ENCODE results near the gene RIMS4.
"Not testable (repeated sequence)": the region's sequence is repeated elsewhere in the genome, so short reads cannot be mapped to it uniquely, and the experiment has no call there.

The RIMS4 gene

DNA sequence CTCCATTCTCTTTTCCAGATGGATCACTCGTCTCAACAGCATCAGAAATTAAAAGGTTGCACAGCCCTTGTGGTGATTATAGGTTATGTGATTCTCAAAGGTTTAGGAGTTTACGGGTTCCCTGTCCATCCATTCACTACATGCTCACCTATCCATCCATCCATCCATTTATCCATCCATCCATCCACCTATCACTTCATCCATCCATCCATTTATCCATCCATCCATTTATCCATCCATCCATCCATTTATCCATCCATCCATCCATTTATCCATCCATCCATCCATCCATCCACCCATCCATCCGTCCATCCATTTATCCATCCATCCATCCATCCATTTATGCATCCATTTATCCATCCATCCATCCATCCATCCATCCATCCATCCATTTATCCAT lies 46.5 kb downstream of the RIMS4 start:
- not testable (repeated sequence) for DNase-seq (ENCODE audit: low read depth, low spot score)

DNA sequence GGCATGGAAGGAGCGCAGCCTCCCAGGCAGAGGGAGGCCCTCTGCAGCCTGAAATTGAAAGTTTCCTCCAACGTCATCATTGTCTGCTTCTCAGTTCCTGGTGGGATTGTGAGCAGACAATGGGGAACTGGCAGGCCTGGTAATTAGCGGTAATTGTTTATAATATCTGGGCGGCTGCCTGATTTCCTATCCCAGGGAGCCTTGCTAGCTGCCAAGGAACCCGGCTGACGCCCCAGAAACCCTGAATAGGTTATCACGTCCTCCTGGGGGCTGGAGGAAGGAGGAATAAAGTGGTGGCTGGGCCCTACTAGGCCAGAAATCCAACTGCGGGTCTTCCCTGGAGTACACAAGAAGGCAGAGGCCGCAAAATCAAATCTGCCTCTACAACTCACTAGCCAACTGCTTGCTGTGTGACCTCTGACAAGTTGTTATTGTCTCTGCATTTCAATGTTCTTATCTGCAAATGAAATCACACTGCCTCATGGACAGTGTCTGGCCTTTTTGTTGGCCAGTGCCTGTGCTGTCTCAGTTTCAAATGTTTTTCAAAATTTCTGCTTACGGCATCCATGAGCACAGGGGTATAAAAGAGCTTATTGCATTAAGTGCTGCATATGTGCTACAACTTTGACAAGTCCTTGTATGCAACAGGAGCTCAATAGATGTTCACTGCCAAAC lies 47.7 kb downstream of the RIMS4 start:
- DNase-seq (ENCODE audit: low read depth, low spot score): no peak

DNA sequence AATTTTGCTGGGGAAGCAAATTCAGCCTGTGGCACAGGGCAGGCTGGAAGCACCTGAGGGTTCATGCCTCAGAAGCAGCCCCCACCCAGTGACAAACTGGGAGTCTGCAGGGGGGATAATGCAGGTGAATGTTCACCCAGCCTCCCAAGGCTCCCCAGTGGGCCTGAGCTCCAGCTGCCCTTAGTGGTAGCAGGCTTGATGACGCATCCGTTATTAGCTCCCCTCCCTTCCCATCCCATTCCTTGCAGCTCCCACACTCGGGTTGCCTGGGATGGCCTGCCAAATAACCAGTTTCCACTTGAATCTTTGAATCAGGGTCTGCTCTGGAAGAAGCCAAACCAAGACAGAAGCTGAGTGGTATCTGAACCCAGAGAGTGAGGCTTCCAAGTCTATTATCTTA lies 48.9 kb downstream of the RIMS4 start:
- DNase-seq (ENCODE audit: low read depth, low spot score): no peak

DNA sequence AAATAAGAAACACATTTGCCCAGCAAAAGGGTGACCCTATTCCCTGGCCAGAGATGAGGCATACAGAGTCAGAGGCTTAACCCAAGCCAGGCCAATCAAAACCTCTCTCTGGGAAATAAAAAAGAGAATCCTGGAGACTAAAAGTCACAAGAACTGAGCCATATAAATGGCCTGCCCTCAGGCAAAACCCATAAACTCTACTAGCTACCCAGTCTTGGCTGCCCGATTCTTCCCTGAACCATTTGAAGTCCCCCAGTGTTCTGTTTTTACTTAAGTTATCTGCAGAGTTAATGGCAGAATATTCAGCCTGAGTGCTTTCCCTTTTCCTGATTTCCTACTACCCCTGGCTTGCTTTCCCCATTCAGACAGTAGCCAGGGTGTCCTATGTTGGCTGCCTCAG lies 50.8 kb downstream of the RIMS4 start:
- DNase-seq (ENCODE audit: low read depth, low spot score): no peak

DNA sequence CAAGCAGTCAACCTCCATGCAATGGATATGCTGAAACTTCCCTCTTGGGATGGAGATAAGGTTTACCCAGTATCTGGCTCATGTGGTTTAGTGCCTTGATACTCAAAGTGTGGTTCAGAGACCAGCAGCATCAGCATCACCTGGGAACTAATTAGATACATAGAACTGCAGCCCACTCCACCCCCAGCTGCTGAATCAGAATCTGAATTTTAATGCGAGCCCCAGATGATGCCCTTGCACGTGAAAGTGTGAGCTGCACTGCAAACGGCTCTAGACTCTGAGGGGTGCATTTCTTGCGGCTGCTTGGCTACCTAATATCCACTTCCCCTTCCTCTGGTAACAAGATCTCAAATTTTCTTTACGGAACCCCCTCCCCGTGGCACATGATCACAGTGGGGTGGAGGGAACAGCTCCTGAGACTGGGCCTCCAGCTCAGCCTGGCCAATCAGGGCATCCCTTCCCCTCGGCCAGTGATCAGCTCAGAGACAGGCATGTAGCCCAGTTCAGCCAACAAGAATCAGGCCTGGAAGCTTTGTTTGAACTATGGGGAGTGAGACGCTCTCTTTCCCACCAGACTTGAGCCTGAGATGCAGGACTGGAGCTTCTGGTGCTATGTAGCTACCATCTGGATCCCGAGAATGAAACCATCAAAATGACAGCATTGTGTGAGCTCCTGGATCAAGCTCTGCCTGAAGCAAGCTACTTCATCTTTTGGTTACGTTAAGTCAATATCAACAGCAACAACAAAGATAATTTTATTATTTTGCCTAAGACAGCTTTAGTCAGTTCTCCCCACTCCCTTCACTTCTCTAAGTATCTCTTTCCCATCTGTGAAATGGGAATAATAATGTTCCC lies 51.9 kb downstream of the RIMS4 start:
- DNase-seq (ENCODE audit: low read depth, low spot score): no peak

DNA sequence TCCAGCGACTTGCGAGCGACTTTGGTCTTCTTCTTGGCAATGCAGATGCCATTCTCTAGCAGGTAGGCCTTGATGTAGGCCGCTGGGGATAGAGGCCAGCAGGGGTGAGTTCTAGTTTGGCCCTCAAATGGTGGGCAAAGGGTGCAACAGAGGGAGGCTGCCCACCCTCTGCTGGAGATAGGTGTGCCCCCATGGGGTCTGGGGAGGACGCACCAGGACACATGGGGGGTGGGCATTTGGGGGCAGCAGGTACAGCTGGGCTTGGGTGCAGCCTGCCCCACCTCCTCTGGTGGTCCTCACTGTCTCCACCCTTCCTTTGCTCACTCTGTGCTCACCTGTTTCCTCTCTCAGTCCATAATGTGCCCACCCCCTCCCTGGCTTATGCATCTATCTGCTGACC lies 53.4 kb downstream of the RIMS4 start:
- no peak for DNase-seq (ENCODE audit: low read depth, low spot score)

DNA sequence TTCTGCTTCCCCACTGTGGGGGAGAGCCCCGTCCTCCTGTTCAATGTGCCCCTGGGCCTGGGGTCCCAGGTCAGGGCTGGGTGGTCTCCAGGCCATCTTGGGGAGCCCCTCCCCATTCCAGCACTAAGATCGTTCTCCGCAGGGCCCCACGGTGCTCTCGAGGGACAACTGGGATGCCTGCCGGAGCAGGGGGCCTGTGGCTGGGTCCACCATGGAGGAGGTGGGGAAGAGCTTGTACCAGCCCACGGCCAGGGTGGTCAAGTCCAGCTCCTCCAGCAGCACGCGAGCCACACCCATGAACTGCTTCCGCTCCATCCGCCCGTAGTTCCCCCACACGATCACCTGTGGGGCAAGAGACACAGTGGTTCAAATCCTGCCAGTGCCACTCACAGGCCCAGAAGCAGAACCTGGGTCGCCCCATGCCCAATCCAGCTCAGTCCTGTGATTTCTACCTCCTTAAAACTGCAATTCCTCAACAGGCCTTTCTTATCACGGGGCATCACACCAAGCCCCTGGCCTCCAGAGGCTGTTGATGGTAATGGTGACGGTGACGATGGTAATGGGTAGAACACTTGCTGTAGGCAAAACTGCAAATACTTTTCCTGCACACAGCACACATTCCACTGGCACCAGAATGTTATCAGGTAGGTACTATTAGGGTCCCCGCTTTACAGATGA lies 54.2 kb downstream of the RIMS4 start:
- DNase-seq (ENCODE audit: low read depth, low spot score): no peak

DNA sequence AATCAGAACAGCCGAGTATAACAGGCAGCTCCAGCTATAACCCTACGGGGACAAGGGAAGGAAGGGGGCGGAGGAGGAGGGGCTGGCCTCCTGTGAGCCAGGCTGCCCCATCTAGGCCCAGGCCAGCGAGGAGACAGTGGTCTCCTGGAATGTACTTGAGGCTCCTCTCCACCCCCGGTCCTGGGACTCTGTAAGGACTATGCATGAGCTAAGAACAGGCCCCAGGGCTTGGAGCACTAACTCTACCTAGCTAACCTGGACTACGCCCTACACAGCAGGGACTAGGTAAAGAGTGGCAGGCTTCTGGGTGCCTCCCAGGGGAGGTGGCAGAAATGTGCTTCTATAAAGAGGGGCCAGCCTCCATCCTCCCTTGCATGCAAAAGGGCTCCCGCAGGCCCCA lies 55.8 kb downstream of the RIMS4 start:
- no peak for DNase-seq (ENCODE audit: low read depth, low spot score)

DNA sequence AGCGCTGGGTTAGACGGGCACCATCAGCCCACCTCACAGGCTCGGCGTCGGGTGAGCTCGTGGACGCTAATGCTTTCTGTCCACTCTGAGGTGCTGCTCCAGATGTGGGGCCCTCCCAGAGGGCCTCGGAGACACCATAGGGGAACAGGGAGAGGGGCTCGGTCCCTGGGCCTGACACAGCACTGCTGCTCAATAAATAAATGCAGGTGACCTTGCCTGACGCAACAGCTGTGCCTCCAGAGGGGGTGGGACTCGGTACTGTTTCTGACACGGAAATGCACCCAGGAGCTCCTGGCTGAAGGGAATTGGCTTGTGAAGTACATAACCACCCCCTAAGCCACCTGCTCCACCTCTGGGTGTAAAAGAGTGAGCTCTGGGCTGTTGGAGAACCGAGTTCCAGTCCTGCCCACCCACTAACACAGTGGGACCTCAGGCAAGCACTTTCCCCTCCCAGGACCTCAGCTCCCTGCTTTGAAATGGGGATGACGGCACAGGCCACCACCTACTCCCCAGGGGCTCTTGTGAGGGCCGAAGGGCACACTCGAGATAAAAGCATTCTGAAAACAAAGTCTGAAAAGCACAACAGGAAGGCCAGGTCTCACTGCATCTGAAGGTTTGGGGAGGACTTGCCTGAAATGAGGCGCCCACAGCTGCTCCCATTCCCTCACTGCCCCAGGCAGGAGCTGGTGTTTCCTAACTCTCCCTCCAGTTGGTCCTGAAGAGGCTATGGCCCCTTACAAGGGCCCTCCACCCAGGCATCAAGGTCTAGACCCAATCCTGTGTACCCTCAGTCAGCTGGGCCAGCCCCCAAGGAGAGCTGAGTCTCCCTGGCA lies 58.0 kb downstream of the RIMS4 start:
- DNase-seq (ENCODE audit: low read depth, low spot score): no peak

DNA sequence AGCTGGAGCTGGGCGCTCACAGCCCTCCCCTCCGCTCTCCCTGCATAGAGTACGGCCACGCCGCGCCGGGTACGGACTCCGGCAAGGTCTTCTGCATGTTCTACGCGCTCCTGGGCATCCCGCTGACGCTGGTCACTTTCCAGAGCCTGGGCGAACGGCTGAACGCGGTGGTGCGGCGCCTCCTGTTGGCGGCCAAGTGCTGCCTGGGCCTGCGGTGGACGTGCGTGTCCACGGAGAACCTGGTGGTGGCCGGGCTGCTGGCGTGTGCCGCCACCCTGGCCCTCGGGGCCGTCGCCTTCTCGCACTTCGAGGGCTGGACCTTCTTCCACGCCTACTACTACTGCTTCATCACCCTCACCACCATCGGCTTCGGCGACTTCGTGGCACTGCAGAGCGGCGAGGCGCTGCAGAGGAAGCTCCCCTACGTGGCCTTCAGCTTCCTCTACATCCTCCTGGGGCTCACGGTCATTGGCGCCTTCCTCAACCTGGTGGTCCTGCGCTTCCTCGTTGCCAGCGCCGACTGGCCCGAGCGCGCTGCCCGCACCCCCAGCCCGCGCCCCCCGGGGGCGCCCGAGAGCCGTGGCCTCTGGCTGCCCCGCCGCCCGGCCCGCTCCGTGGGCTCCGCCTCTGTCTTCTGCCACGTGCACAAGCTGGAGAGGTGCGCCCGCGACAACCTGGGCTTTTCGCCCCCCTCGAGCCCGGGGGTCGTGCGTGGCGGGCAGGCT lies 60.1 kb downstream of the RIMS4 start:
- DNase-seq (ENCODE audit: low read depth, low spot score): no peak

DNA sequence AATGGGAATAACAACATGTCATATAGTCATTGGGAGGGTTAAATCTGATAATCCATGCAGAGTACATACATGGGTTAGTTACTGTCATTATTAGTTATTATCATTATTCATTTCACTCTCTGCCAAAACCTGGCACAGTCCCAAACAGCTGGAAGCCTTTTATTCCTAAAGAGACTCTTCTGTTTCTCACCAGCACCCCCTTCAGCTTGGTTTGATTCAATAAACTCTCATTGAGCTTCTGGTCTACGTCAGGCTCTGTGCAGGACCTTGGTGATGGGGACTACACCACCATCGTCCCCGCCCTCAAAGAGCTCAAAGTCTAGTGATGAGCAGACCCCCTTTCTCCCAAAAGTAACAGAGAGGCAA lies 62.4 kb downstream of the RIMS4 start:
- no peak for DNase-seq (ENCODE audit: low read depth, low spot score)

DNA sequence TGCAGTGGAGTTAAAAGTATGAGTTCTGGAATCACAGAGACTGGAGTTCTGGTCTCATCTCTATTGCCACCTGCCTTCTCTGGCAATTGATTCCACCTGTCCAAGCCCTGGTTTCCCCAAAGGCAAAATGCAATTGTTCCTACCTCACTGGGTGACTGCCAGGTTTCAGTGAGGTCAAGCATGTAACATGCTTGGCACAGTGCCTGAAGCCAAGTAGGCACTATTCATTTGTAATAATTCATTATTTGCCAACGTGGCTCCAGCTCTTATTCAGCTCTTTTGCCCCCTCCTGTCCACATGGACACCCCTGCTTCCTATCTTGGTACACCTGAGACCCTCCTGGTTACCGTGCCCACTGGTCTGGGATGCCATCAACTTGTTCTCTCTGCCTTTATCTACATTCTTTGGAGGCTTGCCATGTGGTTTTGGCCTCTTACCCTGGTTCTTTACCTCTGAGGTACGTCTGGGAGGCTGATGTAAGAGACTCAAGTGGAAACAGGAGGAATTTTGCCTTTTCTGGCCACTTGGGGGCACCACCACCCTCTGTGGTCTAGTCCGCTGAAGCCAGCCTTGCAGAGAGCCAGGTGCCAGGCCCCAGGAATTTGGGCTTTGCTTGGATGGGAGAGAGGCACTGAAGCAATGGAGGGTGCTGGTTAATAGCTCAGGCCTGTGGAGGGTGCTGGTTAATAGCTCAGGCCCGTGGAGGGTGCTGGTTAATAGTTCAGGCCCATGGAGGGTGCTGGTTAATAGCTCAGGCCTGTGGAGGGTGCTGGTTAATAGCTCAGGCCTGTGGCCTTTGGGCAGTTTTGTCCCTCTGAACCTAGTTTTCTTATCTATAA lies 63.0 kb downstream of the RIMS4 start:
- DNase-seq (ENCODE audit: low read depth, low spot score): no peak

DNA sequence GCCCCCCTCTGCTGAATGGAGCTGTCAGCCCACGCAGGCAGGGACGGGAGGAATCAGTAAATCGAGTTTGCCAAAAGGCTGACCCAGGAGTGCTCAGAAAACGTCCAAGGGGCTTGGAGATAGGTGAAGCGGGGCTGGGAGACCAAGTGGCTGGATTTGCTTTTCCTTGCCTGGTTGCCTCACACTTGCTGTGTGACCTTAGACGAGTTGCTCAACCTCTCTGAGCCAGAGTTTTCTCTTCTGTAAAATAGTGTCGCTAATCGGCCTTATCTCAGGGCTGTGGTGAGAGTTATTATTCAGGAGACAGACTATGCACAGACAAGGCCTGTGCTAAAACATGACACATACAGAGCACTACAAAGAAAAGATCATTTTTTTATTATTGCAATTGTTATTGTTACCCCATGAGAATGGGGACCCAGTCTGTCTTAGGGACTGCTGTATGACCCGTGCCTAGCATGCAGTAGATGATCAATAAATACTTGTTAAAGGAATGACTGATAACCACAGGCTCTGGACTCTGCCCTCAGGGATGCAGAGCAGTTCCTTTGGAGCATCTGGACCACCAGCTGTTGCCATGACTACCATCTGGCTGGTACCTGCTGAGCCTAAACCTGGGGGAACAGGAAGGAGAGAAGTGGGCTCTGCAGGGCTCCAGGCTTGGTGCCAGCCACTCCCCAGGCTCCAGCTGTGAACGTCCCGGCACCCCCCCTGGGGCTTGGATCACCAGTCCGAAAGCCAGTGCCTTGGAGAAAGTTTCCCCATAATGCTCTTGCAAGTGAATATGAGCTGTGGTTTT lies 63.8 kb downstream of the RIMS4 start:
- no peak for DNase-seq (ENCODE audit: low read depth, low spot score)

DNA sequence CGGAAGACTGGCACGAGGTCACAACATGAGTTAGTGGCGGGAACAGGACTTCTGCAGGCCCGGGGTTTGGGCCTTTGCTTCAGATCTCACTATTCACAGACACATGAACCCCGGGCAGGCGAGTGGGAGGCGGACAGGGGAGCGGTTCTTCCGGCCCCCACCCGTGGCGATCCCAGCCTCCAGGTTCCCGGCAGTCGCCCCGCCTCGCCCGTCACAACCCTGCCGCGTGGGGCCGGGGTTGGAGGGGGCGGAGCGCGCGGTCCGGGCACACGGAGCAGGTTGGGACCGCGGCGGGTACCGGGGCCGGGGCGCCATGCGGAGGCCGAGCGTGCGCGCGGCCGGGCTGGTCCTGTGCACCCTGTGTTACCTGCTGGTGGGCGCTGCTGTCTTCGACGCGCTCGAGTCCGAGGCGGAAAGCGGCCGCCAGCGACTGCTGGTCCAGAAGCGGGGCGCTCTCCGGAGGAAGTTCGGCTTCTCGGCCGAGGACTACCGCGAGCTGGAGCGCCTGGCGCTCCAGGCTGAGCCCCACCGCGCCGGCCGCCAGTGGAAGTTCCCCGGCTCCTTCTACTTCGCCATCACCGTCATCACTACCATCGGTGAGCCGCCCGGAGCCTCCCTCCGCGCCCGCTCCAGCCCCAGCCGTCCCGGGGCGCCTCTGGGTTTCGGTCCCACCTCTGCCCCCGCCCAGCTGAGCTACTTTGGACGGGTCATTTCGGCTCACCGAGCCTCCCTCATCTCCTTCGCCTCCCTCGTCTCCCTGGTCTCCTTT lies 64.6 kb downstream of the RIMS4 start, which contains the start of gene KCNK15:
Gene KCNK15 (plus strand): TSS at position 268 of the 769 bp plus-strand sequence. CDS start 46 bp downstream, at position 314.
- DNase-seq (ENCODE audit: low read depth, low spot score): no peak

DNA sequence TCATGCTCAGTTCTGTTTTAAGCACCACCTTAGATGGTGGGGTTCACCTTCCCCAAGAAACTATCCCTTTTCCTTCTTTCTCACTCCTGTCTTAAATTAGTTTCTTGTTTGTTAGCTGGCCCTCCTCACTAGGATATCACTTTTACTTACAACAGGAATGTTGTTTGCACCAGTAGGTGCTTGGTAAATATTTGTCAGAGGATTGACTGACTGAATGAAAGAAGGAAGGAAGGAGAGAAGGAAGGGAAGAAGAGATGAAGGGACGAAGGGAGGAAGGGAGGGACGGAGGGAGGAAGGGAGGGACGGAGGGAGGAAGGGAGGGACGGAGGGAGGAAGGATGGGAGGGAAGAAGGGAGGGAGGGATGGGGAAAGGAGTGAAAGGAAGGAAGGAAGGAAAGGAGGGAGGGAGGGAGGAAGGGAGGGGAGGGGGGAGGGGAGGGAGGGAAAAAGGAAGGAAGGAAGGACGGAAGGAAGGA lies 65.2 kb downstream of the RIMS4 start:
- no peak for DNase-seq (ENCODE audit: low read depth, low spot score)

DNA sequence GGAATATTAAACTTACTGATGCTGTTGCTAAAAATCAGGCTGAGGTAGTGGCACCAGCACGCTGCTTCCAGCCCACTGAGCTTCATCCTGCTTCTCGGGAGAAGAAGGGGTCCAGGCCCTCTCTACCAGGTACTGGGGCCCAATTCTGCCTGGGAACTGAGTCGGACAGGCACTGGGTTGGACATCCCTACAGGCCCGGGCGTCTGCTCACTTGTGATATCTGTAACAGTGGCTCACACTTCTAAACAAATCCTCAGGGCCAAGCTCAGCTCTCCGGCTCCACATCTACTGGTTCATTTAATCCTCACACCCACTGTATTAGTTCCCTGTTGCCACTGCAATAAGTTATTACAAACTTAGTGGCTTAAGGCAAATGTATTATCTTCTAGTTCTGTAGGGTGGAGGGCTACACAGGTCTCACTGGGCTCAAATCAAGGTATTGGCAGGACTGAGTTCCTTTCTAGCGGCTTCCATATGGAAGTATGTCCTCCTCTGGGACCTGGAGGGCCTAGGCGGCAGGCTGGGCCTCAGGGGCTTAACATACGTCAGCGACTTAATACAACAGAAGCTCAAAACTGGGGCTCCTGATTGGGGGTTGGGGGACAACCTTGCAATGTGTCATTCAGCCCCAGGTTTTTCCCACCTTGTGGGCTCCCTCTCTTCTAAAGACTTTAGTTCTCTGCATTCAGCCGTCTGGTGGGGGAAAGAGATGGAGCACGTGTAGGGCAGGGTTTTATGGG lies 66.3 kb downstream of the RIMS4 start:
- DNase-seq (ENCODE audit: low read depth, low spot score): no peak

DNA sequence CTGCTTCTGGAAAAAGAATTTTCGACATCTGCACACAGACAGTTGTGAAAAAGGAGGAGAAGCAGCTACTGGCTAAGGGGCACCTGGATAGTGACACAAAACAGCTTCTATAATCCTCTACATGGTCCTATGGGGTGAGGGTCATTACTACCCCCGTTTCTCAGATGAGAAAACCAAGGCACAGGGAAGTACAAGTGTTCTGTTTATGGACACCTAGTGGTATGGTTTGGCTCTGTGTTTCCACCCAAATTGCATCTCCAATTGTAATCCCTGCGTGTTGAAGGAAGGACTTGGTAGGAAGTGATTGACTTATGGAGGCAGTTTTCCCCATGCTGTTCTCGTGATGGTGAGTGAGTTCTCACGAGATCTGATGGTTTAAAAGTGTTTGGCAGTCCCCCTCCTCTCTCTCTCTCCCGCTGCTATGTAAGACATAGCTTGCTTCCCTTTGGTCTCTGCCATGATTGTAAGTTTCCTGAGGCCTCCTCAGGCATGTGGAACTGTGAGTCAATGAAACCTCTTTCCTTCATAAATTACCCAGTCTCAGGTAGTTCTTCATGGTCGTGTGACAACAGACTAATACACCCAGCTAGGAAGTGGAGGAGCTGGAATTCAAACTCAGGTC lies 67.2 kb downstream of the RIMS4 start:
- DNase-seq (ENCODE audit: low read depth, low spot score): no peak

All from smooth muscle cell of the brain vasculature (primary cell).